GM13977 (cell line): ENCODE data around the gene DAZAP2.
A peak's percentile ranks its signal among the peaks of the same experiment; 100 is the strongest.

Experiments
- DNase-seq: peaks from one replicate; pipeline ENCODE4 v3.0.0; 2012; ENCODE audit warnings: low spot score
- CTCF ChIP-seq: IDR thresholded peaks from 2 replicates; pipeline ENCODE4 v1.5.1; 2012; ENCODE audit warnings: mild to moderate bottlenecking, control low read depth; ENCODE audit not compliant: insufficient read depth; ENCODE audit errors: extremely low read depth, missing control alignments
- in situ Hi-C: fragments of 300-500 bp; cut with MboI; formaldehyde crosslinking; loops from one replicate; pipeline ENCODE4 v1.12.0; 2022; ENCODE audit warnings: low sequenced_read_pairs, low pct_unique_long_range_greater_than_20kb, mixed read lengths, inconsistent platforms; ENCODE audit not compliant: unreplicated experiment

DAZAP2 gene

GRCh38 chr12:51238510-51239334 lies at the start of gene DAZAP2:
TSS of gene DAZAP2 (plus strand) at chr12:51238826. CDS start at chr12:51238908, 82 bp downstream.
- peak; percentile 96 for DNase-seq
- in situ Hi-C loops: no loop called here
- no peak for TF ChIP-seq CTCF

GRCh38 chr12:51189790-51190355 lies 48.8 kb upstream of the DAZAP2 start:
- DNase-seq: no peak
- no peak for TF ChIP-seq CTCF
- in situ Hi-C loops: no loop called here

GRCh38 chr12:51190820-51191219 lies 47.8 kb upstream of the DAZAP2 start:
- in situ Hi-C loops: no loop called here
- DNase-seq: no peak
- no peak for TF ChIP-seq CTCF

GRCh38 chr12:51191516-51192283 lies 46.9 kb upstream of the DAZAP2 start:
- no peak for TF ChIP-seq CTCF
- DNase-seq: no peak
- in situ Hi-C loops: no loop called here

GRCh38 chr12:51192284-51192671 lies 46.3 kb upstream of the DAZAP2 start:
- TF ChIP-seq CTCF: no peak
- no peak for DNase-seq
- in situ Hi-C loops: no loop called here

GRCh38 chr12:51195841-51196240 lies 42.8 kb upstream of the DAZAP2 start:
- in situ Hi-C loops: no loop called here
- no peak for DNase-seq
- no peak for TF ChIP-seq CTCF
